Karpas-422 (cell line): Measurements from ENCODE around the gene ZDHHC7. TPM values are rescaled to one million over a fixed set of nuclear protein-coding genes. Genes with fewer than 3 reads are reported as not detected.

Experiments used
- DNase-seq: peaks from one replicate; pipeline ENCODE4 v3.0.0-alpha.2; 2015
- H2AFZ ChIP-seq: fragments of 200-600 bp; sonication (generic); 2 replicates; pipeline ENCODE4 v1.6.1; 2014; ENCODE audit warnings: antibody characterized with exemption, low read length, mixed read lengths
- H3K27ac ChIP-seq: fragments of 200-600 bp; sonication (generic); 2 replicates; pipeline ENCODE4 v1.5.1; 2014; ENCODE audit warnings: mild to moderate bottlenecking, low read length, moderate library complexity
- H3K27me3 ChIP-seq: fragments of 200-600 bp; sonication (generic); 2 replicates; pipeline ENCODE4 v1.6.1; 2014; ENCODE audit warnings: low read length, mixed read lengths
- H3K36me3 ChIP-seq: fragments of 200-600 bp; sonication (generic); 2 replicates; pipeline ENCODE4 v1.6.1; 2014; ENCODE audit warnings: low read length, mixed read lengths; ENCODE audit not compliant: insufficient read depth
- H3K4me1 ChIP-seq: fragments of 200-600 bp; sonication (generic); 2 replicates; pipeline ENCODE4 v1.6.1; 2014; ENCODE audit warnings: mild to moderate bottlenecking, low read length, mixed read lengths
- H3K4me2 ChIP-seq: fragments of 200-600 bp; sonication (generic); 2 replicates; pipeline ENCODE4 v1.6.1; 2014; ENCODE audit warnings: low read length, low read depth, mild to moderate bottlenecking; ENCODE audit not compliant: poor library complexity, severe bottlenecking
- H3K4me3 ChIP-seq: fragments of 200-600 bp; sonication (generic); 2 replicates; pipeline ENCODE4 v1.5.1; 2014; ENCODE audit warnings: mild to moderate bottlenecking, antibody characterized with exemption, low read length, mixed read lengths
- H3K79me2 ChIP-seq: fragments of 200-600 bp; sonication (generic); 2 replicates; pipeline ENCODE4 v1.6.1; 2014; ENCODE audit warnings: mild to moderate bottlenecking, low read length, mixed read lengths
- H3K9ac ChIP-seq: fragments of 200-600 bp; sonication (generic); 2 replicates; pipeline ENCODE4 v1.6.0; 2014; ENCODE audit warnings: low read length
- H3K9me2 ChIP-seq: fragments of 200-600 bp; sonication (generic), shearing (Covaris generic); replicated peaks from 2 replicates; pipeline ENCODE4 v1.6.0; 2014; ENCODE audit warnings: mild to moderate bottlenecking, low read length, moderate library complexity; ENCODE audit not compliant: insufficient read depth
- H3K9me3 ChIP-seq: fragments of 300-700, 200-600 bp; sonication (generic); 2 replicates; pipeline ENCODE4 v1.6.1; 2014; ENCODE audit warnings: low read length, mixed read lengths
- H4K20me1 ChIP-seq: fragments of 200-600 bp; sonication (generic); 2 replicates; pipeline ENCODE4 v1.6.1; 2014; ENCODE audit warnings: mild to moderate bottlenecking, antibody characterized with exemption, low read length, low read depth; ENCODE audit not compliant: insufficient read depth
- total RNA-seq: library from RNA; depleted of rRNA; stranded (reverse); fragments of >200 nt; shearing (Covaris generic); gene quantifications from 2 replicates; pipeline ENCODE4 v1.2.3, GENCODE V29; 2014; ENCODE audit warnings: low replicate concordance

Gene ZDHHC7
- total RNA-seq, 1 experiment from 2014 or later, result 22.5 TPM

DNA sequence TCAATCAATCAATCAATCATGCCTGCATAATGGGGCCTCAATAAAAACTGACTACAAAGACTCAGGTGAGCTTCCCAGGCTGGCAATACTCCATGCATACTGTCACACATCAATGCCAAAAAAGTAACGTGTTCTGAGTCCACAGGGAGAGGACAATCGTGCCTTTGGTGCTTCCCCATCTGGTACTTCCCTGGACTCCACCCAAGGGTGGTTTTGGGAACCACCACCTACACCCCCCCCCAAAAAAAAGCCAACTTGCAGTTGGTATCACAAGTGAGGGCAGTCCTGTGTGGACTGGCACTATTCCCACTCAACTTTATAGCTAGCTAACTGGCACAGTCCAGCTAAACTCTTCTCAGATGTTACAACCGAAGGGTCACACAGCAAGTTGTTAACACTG is 3.1 kb downstream of the ZDHHC7 start:
- DNase-seq, result no peak
- H4K20me1 ChIP-seq, result peaks cover 15% of the 10 kb centered on the region

DNA sequence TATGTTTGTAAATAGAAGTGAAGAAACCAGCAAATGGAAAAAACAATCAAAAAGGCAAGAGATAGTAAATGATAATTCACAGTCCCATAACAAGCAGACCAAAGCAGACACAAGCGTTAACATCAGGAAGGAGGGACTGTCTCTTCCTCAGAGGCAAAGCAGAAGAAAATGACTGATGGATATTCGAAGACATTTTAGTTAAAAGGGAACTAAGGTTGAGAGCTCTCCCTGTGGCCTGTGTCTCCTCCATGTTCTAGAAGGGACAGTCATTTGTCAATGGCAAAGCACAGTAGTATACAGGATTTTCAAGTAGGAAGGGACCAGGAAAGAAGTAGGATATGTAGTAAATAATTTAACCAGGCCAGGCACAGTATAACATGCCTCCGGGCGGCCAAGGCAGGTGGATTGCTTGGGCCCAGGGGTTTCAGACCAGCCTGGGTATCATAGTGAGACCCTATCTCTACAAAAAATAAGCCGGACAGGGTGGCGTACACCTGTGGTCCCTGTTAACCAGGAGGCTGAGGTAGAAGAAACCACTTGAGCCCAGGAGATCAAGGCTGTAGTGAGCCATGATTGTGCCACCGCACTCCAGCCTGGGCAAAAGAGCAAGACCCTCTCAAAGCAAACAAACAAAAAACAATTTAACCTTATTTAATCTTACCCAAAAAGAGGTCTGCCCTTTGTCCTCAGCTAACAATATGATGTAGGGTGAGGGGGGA is 3.7 kb downstream of the ZDHHC7 start:
- H3K9ac ChIP-seq, result no peak overlapping the region
- H3K4me3 ChIP-seq, result no peak overlapping the region
- H4K20me1 ChIP-seq, result peaks cover 17% of the 10 kb centered on the region
- no peak overlapping the region for H2AFZ ChIP-seq
- no peaks in the 10 kb centered on the region for H3K9me2 ChIP-seq
- no peak for DNase-seq
- H3K9me3 ChIP-seq, result no peaks in the 10 kb centered on the region
- H3K36me3 ChIP-seq, result no peaks in the 10 kb centered on the region
- H3K4me2 ChIP-seq, result no peak overlapping the region
- H3K27ac ChIP-seq, result no peak overlapping the region
- H3K79me2 ChIP-seq, result peaks cover 81% of the 10 kb centered on the region
- peaks cover 38% of the 10 kb centered on the region for H3K4me1 ChIP-seq
- H3K27me3 ChIP-seq, result no peaks in the 10 kb centered on the region

More for the DNA sequence above, 3.1 kb downstream of the ZDHHC7 start:
- Histone ChIP-seq H3K9ac (no peak overlapping the region), H3K4me3 (no peak overlapping the region), H3K36me3 (no peaks in the 10 kb centered on the region), H3K9me2 (no peaks in the 10 kb centered on the region), H3K79me2 (peaks cover 75% of the 10 kb centered on the region), H3K27ac (no peak overlapping the region), H2AFZ (no peak overlapping the region), H3K9me3 (no peaks in the 10 kb centered on the region), H3K4me2 (no peak overlapping the region), H3K4me1 (peaks cover 38% of the 10 kb centered on the region), H3K27me3 (no peaks in the 10 kb centered on the region)

DNA sequence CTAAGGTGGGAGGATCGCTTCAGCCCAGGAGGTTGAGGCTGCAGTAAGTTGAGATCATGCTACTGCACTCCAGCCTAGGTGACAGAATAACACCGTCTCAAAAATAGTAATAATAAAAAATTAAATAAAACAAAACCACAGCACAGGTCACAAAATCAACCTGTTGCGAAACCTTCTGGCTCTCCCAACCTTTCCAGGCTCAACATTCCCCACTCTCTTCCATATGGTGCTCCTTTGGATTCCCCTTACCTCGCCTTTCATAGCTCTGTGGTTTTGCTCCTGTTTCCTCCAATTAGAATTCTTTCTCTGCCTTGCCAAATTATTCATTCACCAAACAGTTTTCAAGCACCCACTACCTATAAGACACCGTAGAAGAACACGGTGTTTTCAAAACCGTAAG is 4.7 kb downstream of the ZDHHC7 start:
- Histone ChIP-seq H3K27me3 (no peaks in the 10 kb centered on the region), H3K4me1 (peaks cover 31% of the 10 kb centered on the region), H3K9me2 (no peaks in the 10 kb centered on the region), H3K36me3 (no peaks in the 10 kb centered on the region), H3K79me2 (peaks cover 91% of the 10 kb centered on the region), H2AFZ (no peak overlapping the region), H3K9ac (no peak overlapping the region), H3K4me2 (no peak overlapping the region), H3K27ac (no peak overlapping the region), H4K20me1 (peaks cover 23% of the 10 kb centered on the region), H3K4me3 (no peak overlapping the region), H3K9me3 (no peaks in the 10 kb centered on the region)
- no peak for DNase-seq

DNA sequence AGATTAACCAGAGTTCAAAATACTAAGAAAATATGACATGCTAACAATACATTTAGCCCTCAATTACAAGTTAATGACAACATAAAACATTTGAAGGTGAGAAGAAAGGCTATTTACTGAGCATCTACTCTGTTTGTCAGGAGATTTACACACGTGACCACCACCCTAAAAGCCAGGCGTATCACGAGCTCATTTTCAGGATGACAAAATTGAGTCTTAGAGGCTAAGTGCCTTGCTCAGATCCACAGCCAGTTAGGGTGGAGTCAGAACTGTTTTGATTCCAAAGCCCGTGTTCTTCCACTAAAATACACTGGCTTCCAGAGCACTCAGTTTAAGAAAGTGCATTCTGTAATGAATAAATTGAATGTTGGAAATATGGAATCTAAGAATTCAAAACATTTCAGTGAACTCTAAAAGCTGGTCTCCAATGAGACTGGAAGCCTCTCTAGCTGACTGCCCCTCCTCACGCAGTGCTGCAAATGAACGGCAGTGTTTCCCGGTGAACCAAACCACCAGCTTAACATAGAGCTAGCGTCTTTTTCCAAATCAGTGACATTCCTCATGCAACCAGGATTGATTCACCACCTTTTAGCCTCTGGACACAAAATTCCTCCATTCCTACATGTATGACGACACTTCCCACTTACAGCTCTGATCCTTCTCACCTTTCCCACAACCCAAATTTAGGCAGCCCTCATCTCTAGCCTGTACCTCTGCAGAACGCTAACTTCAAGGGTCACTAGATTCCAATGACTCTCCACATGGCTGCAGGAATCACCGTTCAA is 5.9 kb downstream of the ZDHHC7 start:
- Histone ChIP-seq H3K9ac (peak overlapping the region; percentile 29; the same call in 1 of the 2 replicates), H3K9me3 (no peaks in the 10 kb centered on the region), H3K36me3 (no peaks in the 10 kb centered on the region), H2AFZ (no peak overlapping the region), H3K9me2 (no peaks in the 10 kb centered on the region), H4K20me1 (peaks cover 23% of the 10 kb centered on the region), H3K4me2 (peak overlapping the region; percentile 75), H3K27ac (peak overlapping the region; percentile 46; the same call in 1 of the 2 replicates), H3K27me3 (no peaks in the 10 kb centered on the region), H3K4me3 (peak overlapping the region; percentile 11; the same call in 1 of the 2 replicates), H3K79me2 (peaks cover 95% of the 10 kb centered on the region), H3K4me1 (peaks cover 31% of the 10 kb centered on the region)
- DNase-seq, result no peak

DNA sequence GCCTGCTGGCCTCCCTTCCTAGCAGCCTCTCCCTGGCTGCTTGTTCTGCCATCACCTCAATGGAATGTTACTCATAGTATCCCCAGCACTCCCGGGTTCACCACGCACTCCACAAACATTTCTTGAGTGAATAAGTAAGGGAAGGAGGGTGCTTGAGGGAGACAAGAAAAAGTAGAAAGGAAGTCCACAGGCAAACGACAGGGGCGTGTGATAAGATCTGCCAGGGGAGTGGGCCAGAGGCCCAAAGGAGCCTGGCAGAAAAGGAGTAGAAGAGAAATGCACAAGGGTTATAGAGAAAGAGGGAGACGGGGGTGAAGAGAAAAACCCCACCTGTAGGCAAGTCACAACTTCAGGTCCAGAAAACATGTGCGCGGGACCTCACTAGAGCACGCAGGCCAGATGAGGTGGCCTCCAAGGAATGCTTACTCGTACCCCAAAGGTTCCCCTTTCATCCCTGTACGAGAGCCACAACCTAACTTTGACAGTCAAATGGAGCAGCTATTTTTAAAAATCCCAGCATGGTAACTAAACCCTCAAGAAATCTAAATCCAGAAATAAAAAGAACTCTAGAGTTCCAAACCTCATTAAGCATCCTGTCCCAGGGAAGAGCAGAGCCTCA is 6.6 kb downstream of the ZDHHC7 start:
- no peaks in the 10 kb centered on the region for H3K9me2 ChIP-seq
- H3K4me2 ChIP-seq, result peak overlapping the region; percentile 75
- peak overlapping the region; percentile 11; the same call in 1 of the 2 replicates for H3K4me3 ChIP-seq
- peaks cover 24% of the 10 kb centered on the region for H3K4me1 ChIP-seq
- H4K20me1 ChIP-seq, result peaks cover 23% of the 10 kb centered on the region
- H3K9ac ChIP-seq, result peak overlapping the region; percentile 29; the same call in 1 of the 2 replicates
- no peaks in the 10 kb centered on the region for H3K27me3 ChIP-seq
- H3K79me2 ChIP-seq, result peaks cover 95% of the 10 kb centered on the region
- DNase-seq, result no peak
- H3K27ac ChIP-seq, result peak overlapping the region; percentile 46; the same call in 1 of the 2 replicates
- no peaks in the 10 kb centered on the region for H3K36me3 ChIP-seq
- H3K9me3 ChIP-seq, result no peaks in the 10 kb centered on the region
- no peak overlapping the region for H2AFZ ChIP-seq

DNA sequence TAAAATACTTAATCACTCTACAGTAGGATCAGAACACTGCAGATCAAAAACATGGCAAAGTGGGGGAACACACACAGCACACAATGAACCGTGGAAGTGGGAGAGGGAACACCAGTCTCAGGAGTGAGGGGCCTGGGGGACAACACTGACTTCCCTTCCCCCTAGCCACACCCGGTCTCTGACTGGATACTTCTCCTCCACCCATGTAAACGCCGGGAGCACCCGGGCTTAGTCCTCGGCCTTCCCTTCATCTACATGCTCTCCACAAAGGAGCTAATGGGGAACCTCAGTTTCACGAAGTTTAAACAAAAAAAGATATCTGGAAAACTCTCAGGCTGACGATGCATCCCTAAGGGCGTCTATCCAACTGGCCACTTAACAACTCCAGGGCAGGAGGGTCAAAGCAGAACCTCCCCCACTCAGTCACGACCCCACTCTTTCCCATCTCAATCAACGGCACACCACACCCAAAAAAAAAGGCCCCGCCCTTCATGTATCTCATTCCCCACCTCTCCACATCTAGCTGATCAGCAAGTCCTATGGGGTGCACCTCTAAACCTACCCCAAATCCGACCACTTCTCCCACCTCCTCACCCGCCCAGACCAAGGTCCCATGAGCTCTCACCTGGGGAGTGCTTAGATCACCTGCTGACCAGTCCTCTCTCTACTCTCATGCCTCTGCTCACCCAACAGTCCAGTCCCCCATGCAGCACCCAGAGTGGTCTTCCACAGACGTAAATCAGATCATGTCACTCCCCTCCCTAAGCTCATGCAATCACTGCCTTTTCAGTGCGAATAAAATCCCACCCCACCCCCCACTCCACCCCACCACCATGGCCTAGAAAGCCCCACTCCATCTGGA is 7.4 kb downstream of the ZDHHC7 start:
- Histone ChIP-seq H3K27ac (no peak overlapping the region), H3K9me2 (no peaks in the 10 kb centered on the region), H4K20me1 (peaks cover 23% of the 10 kb centered on the region), H3K9ac (no peak overlapping the region), H2AFZ (no peak overlapping the region), H3K79me2 (peaks cover 95% of the 10 kb centered on the region), H3K4me2 (peak overlapping the region; percentile 75), H3K4me1 (peaks cover 20% of the 10 kb centered on the region), H3K27me3 (no peaks in the 10 kb centered on the region), H3K9me3 (no peaks in the 10 kb centered on the region), H3K4me3 (no peak overlapping the region), H3K36me3 (no peaks in the 10 kb centered on the region)
- DNase-seq, result no peak

DNA sequence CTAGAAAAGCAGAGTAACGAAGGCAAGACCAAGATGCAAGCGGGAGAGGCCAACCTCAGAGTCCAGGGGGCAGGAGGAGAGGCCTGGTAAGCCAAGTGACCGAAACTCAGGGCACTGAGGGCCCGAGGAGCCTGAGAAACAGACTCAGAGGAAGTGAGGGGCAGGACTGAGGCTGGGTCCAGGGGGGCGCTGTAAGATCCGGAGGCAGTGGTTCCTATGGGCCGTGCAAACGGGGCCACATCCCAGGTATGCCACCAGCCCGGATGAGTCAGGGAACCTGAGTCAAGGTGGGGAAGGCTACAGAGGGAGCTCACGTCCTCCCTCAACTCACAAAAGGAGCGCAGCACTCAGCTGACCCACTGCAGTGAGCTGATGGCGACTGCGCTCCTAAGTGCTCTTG is 8.3 kb downstream of the ZDHHC7 start:
- Histone ChIP-seq H3K4me3 (no peak overlapping the region), H3K4me1 (peaks cover 20% of the 10 kb centered on the region), H4K20me1 (peaks cover 23% of the 10 kb centered on the region)

More for the DNA sequence above, 8.3 kb downstream of the ZDHHC7 start:
- Histone ChIP-seq H3K9ac (no peak overlapping the region), H3K27me3 (no peaks in the 10 kb centered on the region), H3K36me3 (no peaks in the 10 kb centered on the region), H3K27ac (no peak overlapping the region), H2AFZ (no peak overlapping the region), H3K9me3 (no peaks in the 10 kb centered on the region), H3K4me2 (no peak overlapping the region), H3K79me2 (peaks cover 95% of the 10 kb centered on the region), H3K9me2 (no peaks in the 10 kb centered on the region)
- no peak for DNase-seq
